Frontal cortex (tissue), 4 donors: ENCODE measurements around the gene SETDB2. TPM values are rescaled to one million over a fixed set of nuclear protein-coding genes. Genes with fewer than 3 reads are reported as not detected.
A peak's percentile ranks its signal among the peaks of the same experiment; 100 is the strongest.

ENCODE experiments used
- DNase-seq, 2 donors: peaks; one replicate each; pipeline ENCODE4 v3.0.0; 2012; ENCODE audit warnings: low spot score in 2 of 2
- FAIRE-seq: peaks from 2 replicates; lab custom pipeline; 2012; peaks lifted over from hg19 to GRCh38; lab: Jason Lieb, UNC
- total RNA-seq: library from RNA; depleted of rRNA; stranded (reverse); fragments of >200 nt; gene quantifications from one replicate; pipeline ENCODE4 v1.2.3, GENCODE V29; 2014
- donor health status: control.
- donor health status: control.
- donor health status: control.

Gene SETDB2, protein sequence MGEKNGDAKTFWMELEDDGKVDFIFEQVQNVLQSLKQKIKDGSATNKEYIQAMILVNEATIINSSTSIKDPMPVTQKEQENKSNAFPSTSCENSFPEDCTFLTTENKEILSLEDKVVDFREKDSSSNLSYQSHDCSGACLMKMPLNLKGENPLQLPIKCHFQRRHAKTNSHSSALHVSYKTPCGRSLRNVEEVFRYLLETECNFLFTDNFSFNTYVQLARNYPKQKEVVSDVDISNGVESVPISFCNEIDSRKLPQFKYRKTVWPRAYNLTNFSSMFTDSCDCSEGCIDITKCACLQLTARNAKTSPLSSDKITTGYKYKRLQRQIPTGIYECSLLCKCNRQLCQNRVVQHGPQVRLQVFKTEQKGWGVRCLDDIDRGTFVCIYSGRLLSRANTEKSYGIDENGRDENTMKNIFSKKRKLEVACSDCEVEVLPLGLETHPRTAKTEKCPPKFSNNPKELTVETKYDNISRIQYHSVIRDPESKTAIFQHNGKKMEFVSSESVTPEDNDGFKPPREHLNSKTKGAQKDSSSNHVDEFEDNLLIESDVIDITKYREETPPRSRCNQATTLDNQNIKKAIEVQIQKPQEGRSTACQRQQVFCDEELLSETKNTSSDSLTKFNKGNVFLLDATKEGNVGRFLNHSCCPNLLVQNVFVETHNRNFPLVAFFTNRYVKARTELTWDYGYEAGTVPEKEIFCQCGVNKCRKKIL
- 16.7 TPM for total RNA-seq

DNA sequence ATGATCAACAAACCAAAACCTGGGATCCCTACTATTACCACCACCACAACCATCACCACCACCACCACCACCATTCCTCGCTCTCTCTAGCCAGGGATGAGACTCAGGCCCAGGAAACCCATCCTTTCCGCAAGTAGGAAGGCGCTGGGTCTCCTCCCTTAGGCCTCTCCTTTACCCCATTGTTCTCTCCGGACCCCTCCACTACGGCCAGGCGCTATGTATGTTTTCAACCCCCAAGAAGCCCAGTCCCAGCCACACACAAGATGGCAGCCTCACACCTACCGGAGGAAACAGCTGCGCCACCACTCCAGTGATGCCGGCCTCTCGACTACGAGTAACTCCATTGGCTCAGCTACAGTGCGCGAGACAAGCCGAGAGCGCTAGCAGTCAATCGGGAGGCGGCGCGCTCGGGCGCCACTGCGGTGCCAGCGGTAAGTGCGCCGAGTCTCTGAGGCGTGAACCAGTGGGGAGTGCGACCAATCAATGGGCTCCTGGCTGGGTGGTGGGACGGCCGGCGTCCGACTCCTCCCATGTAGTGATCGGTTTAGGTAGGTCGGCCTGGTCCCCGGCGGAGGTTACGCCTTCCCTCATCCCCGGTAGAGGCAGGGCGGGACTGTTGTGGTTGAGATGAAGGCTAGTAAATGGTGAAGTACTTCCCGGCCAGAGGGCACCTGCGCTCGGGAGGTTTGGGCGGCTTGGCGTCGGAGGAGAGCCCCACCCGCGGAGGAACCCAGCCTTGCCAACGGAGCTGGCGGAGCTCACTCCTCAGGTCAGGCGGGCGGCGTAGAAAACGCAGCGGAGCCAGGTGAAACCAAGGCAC, at the start of gene SETDB2, which contains the start of gene CAB39L:
Gene SETDB2, plus strand, starts transcription at position 571 of the 820 bp plus-strand sequence. CDS start 7,620 bp downstream, outside the sequence.
Gene CAB39L, minus strand, starts transcription at position 361 of the 820 bp plus-strand sequence. CDS start 61,154 bp downstream, outside the sequence.
- DNase-seq (peak; percentile 79 to 88), FAIRE-seq (peak; percentile 53)

DNA sequence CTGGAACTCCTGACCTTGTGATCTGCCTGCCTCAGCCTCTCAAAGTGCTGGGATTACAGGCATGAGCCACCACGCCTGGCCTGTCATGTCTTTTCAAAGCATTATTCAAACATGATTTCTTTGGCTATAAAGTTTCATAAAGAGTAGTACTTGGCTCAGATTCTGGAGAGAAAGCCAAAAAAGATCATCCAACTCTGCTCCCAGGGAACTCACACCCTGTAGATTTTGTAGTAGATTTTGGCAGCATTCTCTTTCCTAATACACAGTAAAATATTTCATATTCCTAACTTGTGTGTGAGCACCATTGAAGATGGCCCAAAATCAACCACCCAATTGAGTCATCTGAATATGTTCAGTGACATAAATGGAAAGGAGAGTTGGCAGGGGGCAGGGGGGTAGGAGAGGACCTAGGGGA, 48.6 kb upstream of the SETDB2 start:
- no peak for FAIRE-seq
- no peak for DNase-seq

DNA sequence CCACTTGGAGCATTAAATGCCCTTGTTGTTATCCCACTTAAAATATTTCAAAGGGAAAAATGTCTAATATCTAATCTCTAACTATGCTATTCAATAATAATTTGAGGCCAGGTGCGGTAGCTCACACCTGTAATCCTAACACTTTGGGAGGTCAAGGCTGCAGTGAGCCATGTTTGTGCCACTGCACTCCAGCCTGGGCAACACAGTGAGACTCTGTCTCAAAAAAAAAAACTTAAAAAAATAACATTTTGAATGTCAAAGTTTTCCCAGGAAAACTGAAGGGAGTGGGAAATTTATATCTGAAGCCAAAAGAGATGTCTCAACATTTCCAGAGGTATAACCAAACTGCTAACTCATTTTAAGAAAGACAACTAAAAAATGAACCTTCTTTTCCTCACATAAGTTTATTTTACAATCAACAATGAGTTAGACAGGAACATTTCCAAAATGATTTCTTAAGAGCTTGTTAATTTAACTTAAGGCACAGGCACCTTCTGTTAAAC, 48.1 kb upstream of the SETDB2 start:
- no peak for FAIRE-seq
- no peak for DNase-seq

DNA sequence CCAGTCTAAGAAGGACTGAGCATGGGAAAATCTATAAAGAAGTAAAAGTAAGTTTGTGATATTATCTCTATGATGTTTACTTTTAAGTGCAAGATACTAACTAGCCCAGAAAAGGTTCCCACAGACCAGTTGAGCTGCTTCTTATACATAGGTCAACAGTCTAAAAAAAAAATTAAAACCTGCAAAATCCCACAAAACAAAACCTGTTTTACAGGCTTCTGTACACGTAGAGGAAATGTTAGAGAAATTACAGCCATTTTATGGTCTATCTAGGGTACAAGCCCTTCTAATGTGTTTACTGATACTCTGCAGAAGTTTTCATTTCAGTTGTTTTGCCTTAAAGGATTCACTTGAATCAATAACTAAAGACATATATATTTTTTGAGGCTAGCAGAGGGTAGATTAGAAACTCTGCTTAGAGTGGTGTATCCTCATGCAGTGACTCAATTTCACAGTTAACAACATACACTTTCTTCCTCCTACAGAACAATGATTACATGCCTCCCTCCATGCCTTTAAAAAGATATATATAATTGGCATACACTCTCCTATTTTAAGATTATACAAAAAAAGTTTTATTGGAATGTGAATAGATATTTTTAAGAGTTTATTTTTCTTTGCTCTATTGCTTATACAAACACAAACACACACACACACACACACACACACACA, 44.1 kb upstream of the SETDB2 start:
- FAIRE-seq = no peak
- no peak for DNase-seq

DNA sequence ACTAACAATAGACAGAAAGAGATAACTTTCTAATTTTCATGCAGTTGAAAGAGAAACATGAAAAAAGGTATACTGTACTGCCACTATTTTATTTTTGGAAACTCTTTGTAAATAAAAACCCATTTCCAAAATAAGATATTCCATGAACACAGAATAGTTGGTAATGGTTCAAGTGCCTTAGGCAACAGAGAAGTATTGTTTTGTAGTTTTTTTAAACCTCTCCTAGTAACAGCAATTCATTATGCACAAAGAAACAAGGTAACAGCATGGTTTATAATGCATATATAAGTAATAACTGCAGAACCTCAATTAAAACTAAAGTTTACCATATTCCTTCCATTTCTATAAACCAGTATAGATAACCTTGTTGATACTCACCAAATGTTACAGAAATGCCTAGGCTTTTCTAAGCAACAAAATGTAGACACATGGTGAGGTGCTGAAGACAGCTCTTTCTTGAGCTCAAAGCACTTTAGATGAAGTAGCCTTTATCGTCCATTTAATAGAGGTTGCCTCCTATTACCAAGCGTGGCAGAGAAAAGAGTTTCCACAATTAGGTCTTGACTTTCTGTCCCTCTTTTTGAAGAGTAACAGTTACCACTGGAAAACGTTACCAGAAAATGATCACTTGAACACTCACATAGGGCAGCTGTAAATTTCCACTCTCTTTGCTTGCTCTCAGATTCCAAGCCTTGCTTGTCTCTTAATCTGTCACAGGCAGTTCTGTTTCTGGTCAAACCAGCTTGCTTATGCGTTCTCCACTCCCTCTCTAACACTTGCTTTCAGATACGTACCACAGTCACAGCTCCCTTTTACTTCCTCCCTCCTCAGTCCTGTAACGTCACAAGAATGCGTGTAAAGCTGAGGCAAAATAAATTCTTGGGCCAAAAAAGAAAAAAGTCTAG, 43.1 kb upstream of the SETDB2 start:
- FAIRE-seq (peak; percentile 47), DNase-seq (peak in 1 of 2 donors; percentile 6)

DNA sequence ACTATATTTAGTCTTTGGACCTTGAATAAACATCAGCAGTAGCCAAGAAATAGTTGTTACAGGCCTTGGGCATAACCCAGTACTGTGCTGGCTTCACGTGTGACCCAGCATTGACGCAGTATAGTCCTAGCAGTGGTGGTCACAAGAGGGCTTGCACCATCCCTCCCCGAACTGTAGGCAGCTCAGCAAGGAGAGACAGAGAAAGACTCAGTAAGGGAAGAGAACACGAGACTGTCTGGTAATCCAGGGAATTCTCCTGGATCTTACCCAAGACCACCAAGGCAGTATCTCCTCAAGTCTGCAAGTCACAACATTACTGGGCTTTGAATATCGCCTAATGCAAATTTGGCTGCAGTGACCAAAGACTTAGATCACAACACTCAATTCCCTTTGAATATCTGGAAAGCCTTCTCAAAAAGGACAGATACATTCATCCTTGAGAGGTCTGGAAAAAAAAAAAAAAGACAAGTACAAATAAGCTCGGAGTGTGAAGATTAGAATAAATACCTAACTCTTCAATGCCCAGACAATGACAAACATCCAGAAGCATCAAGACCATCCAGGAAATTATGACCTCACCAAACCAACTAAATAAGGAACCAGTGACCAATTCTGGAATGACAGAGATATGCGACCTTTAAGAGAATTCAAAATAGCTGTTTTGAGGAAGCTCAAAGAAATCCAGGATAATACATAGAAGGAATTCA, 39.9 kb upstream of the SETDB2 start:
- DNase-seq = no peak
- FAIRE-seq = no peak

DNA sequence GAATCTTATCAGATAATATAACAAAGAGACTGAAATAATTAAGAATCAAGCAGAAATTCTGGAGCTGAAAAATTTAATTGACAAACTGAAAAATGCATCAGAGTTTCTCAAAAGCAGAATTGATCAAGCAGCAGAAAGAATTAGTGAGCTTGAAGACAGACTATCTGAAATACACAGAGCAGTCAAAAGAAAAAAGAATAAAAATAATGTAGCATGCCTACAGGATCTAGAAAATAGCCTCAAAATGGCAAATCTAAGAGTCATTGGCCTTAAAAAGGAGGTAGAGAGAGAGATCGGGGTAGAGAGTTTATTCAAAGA, 39.4 kb upstream of the SETDB2 start:
- FAIRE-seq = no peak
- no peak for DNase-seq

DNA sequence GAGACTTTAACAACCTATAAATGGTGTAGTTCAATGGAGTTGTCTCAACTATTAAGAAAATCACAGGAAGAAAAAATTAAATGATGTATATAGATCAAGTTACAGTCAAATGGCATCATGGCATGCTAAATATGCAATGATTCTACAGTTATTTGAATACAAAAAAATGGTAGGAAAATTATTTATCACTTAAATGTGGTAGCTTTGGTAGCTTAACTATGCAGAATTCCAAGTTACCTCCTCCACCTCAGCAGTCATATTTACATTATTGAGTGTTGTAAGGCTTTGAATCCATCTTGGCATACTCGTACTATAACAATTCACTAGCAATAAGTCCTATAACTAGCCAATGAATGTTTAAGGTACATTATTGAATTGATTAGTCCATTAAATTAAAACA, 37.0 kb upstream of the SETDB2 start:
- FAIRE-seq (no peak), DNase-seq (no peak)

DNA sequence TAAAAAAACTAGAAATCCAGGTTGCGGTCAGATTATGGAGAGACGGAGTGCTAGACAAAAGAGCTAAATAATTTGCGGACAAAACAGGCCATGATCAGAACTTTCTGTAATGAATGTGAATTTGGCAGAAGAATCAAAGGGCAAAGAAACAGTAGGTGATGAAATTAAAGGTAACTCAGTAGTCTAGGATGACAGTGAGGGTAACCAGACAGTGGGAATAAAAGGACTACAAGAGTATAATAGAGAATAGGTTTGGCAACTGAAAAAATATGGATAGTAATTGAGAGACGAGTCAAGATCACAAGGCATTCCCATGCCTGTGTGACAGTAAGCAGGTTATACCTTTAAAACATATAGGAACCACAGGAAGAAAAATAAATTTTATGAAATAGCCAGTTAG, 36.1 kb upstream of the SETDB2 start:
- no peak for FAIRE-seq

DNA sequence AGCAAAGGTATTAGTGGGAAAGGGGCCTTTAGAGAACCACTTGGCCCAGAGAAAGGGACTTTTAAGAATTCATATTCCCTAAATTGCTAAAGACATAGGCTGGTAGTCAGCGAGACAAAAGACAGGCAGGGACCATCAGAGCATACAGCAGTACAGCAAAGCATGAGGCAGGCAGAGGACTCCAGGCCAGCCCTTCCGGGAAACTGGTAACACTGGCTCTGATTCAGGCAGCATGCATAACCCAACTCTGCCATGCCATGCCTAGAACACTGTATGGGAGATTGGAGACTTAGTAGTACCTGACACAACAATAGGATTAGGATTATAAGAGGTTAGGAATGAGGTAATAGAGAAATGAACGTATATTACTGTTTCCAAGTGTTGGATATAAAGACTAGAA, 35.1 kb upstream of the SETDB2 start:
- no peak for FAIRE-seq
- no peak for DNase-seq

More for the DNA sequence above, 36.1 kb upstream of the SETDB2 start:
- no peak for DNase-seq

DNA sequence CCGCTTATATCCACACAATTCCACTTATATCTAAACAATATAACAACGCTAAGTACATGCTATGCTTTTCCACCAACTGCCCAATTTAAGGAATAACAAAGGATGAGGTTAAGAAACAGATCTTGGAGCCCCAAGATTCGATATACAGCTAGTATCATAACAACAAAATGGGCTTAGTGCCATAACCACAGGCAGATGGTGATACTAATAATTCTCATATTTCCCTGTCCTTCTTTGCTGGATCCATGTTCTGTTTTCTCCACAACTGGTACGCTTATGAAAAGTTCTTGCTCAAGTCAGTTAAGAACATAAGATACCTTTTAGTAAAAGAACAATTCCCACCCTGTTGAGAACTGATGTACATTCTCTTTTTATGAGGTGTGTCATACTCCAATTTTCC, 34.1 kb upstream of the SETDB2 start:
- no peak for FAIRE-seq
- no peak for DNase-seq

DNA sequence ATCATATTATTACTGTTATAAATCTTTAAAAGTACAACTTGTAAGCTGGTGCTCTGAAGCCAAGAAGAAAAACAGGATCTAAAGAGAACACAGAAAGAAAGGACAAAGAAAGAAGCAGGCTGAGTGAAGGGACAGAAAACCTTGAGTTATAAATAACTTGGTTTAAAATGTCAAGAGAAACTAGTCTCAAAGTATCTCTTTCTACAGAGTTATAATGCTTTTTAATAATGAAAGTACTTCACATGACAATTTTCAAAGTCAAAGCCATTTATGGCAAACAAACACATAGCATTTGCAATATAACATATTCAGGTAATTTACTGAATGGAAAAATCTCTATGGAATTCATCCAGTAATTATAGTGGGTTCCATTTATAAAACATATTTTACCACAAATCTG, 33.6 kb upstream of the SETDB2 start:
- no peak for FAIRE-seq
- no peak for DNase-seq

DNA sequence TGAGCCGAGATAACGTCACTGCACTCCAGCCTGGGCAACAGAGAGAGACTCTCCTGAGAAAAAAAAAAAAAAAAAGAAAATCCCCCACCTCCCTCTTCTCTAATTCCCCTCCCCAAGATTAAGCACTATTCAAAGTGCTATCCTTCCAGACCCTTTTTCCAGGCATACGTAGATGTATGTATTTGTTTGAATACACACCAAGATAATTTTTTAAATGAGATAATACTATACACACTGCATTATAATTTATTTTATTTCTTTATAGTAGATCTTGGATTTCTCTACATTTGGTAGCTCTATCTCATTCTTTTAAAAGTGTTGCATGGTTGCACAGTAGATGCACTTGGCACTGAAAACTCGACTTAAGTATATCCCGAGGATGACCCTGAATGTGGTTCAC, 32.7 kb upstream of the SETDB2 start:
- no peak for DNase-seq
- FAIRE-seq = no peak

DNA sequence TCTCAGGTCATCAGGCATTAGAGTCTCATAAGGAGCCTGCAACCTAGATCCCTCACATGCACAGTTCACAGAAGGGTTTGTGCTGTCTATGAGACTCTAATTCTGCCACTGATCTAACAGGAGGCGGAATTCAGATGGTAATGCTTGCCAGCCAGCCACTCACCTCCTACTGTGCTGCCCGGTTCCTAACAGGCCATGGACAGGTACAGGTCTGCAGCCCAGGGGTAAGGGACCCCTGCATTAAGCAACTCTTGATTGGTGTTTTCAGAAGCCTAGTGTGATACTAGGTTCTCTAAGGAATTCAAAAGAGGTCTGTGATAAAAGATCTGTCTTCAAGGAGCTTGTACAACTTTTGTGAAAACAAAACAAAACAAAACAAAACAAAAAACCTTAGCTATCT, 31.3 kb upstream of the SETDB2 start:
- DNase-seq (no peak), FAIRE-seq (no peak)

DNA sequence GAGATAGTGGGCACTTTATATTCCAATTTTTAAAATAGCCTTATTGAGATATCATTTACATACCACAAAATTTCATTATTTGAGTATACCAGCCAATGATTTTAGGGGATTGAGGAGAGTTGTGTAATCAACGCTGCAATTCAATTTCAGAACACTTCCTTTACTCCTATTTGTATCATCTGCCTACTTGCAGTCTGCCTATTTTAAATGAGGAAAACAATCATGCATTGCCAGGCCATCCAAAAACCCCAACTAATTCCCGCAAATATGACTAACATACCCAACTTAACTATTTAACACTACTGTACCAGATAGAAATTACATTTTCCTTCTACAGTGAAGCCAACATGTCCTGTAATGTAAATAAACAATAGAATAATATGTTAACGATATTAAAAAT, 26.9 kb upstream of the SETDB2 start:
- FAIRE-seq = no peak

DNA sequence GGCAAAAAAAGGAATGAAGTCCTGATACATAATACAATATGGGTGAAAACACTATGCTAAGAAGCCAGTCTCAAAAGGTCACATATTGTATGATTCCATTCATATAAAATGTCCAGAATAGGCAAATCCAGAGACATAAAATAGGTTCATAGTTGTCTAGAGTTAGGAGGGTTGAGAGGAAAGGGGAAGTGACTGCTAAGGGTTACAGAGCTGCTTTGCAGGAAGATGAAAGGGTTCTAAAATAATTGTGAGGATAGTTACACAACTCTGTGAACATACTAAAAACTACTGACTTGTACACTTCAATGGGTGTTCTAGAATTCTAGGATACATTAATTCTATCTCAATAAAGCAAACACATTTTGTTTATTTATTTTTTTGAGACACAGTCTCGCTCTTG, 25.9 kb upstream of the SETDB2 start:
- FAIRE-seq (no peak), DNase-seq (no peak)

More for the DNA sequence above, 26.9 kb upstream of the SETDB2 start:
- DNase-seq = no peak

DNA sequence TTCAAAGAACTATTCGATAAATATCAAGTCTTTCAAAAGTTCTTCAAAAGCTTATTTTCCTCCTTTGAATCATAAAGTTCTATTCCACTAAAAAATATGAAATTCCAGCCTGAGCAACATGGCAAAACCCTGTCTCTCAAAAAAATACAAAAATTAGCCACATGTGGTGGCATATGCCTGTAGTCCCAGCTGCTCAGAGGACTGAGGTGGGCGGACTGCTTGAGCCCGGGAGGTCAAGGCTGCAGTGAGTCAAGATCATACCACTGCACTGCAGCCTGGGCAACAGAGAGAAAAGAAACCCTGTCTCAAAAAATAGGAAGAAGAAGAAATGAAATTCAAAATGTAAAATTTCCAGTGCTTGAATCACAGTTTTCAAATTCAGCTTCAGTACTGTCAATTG, 24.8 kb upstream of the SETDB2 start:
- DNase-seq (no peak), FAIRE-seq (no peak)

DNA sequence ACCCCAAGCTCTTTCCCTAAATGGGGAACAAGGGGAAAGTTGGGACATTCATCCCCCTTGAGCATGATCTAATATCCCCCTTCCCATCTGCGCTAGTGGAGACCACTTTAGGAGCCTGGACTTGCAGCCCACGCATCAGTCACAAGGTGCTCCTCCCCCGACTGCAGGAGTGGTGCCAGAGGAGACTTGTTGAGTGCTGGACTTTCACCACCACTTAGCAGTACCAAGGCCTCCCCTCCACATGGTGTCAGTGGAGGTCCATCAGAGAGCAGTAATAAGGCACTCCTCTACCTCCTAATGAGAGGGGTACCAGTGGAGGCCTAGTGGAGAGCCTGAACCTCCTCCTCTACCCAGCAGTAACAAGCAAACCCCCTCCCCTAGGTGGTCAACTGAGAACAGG, 22.7 kb upstream of the SETDB2 start:
- no peak for DNase-seq

More for the DNA sequence above, 22.7 kb upstream of the SETDB2 start:
- no peak for FAIRE-seq
